HG02588 (cell line): ENCODE results near the gene KRT73.

ENCODE experiments used
- ATAC-seq: cut with Tn5 transposase; IDR thresholded peaks from one replicate; pipeline ENCODE4 v1.9.1; 2021; ENCODE audit warnings: mild to moderate bottlenecking, moderate library complexity; ENCODE audit not compliant: unreplicated experiment

KRT73 gene

DNA sequence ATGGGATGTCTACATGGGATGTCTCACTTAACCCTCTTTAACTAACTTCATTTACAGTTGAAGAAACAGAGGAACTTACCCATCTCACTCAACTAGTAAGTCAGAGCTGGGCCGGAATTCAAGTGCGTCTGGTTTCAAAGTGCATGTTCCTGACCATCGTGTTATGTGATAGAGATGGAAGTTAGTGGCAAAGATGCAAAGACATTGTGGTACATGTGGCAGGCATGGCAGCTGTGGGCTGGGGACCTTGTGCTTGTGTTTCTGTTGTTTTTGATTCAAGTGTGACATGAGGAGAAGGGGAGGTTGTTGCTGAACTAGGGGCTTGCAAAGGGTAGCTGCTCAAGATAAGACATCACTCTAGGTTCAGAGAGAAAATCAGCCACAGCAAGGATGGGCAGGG, 42.4 kb downstream of the KRT73 start:
- no peak for ATAC-seq

- ATAC-seq = no peak
Measured at GRCh38 chr12:52575256-52575655, 43.1 kb downstream of the KRT73 start.

DNA sequence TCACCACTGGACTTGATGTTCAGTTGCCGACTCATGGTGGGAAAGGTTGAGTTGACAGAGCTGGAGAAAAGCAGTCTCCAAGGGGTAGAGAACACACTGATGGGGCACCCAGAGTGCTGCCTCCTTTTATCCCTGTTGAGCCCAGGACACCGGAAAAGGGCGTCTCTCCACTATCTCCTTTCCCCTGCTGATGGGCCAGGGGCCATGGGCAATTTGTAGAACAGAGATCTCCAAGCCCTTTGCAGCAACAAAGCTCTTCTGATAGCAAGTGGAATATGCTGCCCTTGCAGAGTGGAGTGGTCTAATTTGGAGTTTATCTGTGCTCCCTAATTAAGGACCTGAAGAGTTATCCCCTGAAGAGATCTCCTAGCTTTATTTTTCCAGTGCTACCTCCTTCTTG, 44.6 kb downstream of the KRT73 start, which contains the start of gene KRT74:
Gene KRT74 (minus strand): TSS at position 101 of the 400 bp plus-strand sequence. CDS start 66 bp downstream, at position 35.
- ATAC-seq = no peak

GRCh38 chr12:52573306-52573705, 45.1 kb downstream of the KRT73 start:
- ATAC-seq = no peak

- no peak for ATAC-seq
Measured at GRCh38 chr12:52570511-52570910, 47.8 kb downstream of the KRT73 start.

DNA sequence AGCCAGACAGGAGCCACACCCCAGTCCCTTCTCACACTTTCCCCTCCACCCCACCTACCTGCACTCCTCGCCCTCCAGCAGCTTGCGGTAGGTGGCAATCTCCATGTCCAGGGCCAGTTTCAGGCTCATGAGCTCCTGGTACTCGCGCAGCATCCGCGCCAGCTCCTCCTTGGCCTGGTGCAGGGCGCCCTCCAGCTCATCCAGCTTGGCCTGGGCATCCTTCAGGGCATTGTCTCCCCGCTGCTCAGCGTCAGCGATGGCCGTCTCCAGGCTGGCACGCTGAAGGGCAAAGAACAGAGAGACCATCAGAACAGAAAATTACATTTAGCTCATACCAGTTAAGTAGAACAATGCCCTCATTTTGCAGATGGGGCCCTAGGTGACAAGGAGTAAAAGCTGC, 50.2 kb downstream of the KRT73 start:
- ATAC-seq = no peak

DNA sequence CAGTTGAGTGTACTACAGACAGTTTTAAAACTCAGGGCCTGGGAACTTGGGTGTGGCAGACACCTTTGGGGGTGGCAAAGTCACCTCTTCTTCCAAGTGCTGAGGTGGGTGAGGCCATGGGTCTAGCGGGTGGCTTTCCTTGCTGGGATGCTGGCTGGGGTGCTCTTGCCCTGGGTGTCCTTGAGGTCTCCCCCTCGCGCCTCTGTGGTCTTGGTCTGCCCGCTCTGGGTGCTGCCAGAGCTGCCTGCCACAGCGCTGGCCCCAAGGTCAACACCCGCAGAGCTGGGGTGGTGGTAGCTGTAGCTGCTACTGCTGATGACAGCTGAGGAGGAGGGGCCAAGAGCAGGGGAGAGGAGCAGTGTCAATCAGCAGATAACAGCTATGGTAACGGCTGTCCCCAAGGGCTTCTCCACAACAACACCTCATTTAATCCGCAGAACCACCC, 51.5 kb downstream of the KRT73 start:
- no peak for ATAC-seq

GRCh38 chr12:52564582-52564981, 53.8 kb downstream of the KRT73 start:
- no peak for ATAC-seq

GRCh38 chr12:52561880-52562449, 56.4 kb downstream of the KRT73 start:
- no peak for ATAC-seq

DNA sequence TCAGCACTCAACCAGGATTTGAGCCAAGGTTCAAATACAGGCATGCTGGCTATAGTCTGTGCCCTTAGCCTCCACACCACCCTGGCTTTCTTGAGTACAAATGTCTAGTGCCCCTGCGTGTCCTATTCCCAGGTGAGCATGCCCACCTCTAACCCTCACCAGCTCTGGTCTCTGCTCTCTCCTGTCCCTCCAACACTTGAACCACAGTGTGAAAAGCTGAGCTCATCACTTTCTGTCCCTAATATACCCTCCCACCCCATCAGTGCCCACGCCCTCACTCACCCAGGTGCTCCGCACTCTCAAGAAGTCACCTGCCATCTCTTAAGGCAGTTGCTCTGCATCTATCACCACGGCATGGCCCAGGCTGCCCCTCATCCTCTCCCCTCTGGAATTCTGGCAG, 58.4 kb downstream of the KRT73 start:
- ATAC-seq = no peak

- no peak for ATAC-seq
Measured at GRCh38 chr12:52558781-52559445, 59.4 kb downstream of the KRT73 start.
